MM.1S (cell line): ENCODE results near the gene GRK3.

Source experiments
- CTCF ChIP-seq: fragments of 300-600 bp; sonication (generic); IDR thresholded peaks from 2 replicates; pipeline ENCODE4 v1.5.1; 2016; ENCODE audit warnings: antibody characterized with exemption, low read length, mixed read lengths
- EZH2 ChIP-seq: fragments of 300-600 bp; sonication (generic); optimal IDR thresholded peaks from 2 replicates; pipeline ENCODE3; 2017; ENCODE audit warnings: low read depth, mild to moderate bottlenecking, antibody characterized with exemption, low read length, mixed read lengths
- EZH2phosphoT487 ChIP-seq: fragments of 300-600 bp; sonication (generic); IDR thresholded peaks from 2 replicates; pipeline ENCODE4 v1.6.1; 2018; ENCODE audit warnings: antibody characterized with exemption, low read length

GRCh38 chr22:25573841-25574240, 9.4 kb downstream of the GRK3 start:
- no peak for TF ChIP-seq CTCF
- no peak for TF ChIP-seq EZH2
- TF ChIP-seq EZH2phosphoT487 = no peak
